Measurements from ENCODE around the gene ROBO1. TPM values are rescaled to one million over a fixed set of nuclear protein-coding genes. Genes with fewer than 3 reads are reported as not detected.

The ROBO1 gene
- total and polyA plus RNA-seq, 2 of the 13 experiments (the other 11 are each of a cell fraction or from before 2014, with no cell fraction given), result 52.2 to 71.0 TPM

DNA sequence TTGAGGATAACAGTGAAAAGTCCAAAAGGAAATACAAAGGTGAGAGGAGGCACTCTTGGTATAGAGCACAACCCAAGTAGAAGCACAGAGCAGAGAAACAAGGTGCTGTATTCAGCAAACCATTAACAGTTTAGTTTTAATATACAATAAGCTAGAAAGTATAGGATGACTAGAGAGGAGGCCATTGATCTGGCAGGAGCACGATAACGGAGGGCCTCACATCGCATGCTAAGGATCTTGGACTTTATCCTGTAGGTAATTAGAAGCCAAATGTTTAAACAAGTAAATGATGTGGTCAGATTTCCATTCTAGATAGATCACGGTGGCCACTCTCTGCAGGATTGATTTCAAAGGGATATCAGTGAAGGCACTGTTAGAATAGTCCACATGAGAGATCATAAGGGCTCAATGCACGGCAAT lies 935.0 kb downstream of the ROBO1 start (continued):
- TF ChIP-seq PRPF4 (IDR thresholded peaks at IDR 0.05; ENCODE audit: low read depth, low read length, poor library complexity, severe bottlenecking), result no peak
- TF ChIP-seq, protein P1, sequence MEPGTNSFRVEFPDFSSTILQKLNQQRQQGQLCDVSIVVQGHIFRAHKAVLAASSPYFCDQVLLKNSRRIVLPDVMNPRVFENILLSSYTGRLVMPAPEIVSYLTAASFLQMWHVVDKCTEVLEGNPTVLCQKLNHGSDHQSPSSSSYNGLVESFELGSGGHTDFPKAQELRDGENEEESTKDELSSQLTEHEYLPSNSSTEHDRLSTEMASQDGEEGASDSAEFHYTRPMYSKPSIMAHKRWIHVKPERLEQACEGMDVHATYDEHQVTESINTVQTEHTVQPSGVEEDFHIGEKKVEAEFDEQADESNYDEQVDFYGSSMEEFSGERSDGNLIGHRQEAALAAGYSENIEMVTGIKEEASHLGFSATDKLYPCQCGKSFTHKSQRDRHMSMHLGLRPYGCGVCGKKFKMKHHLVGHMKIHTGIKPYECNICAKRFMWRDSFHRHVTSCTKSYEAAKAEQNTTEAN (CRISPR knock-in tag; conservative IDR thresholded peaks at IDR 0.05), result no peak
- TF ChIP-seq, protein P2, sequence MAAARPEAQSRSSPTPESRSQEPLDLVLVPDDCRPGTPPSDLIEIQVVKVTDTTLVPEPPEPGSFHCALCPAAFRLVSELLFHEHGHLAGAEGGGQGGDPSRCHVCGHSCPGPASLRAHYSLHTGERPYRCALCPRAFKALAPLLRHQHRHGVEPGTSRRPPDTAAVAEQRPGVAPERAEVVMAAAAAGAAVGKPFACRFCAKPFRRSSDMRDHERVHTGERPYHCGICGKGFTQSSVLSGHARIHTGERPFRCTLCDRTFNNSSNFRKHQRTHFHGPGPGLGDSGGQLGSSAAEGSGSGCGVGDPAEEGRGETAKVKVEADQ (CRISPR knock-in tag; IDR thresholded peaks at IDR 0.05; ENCODE audit: borderline replicate concordance), result no peak
- TF ChIP-seq, protein P3, sequence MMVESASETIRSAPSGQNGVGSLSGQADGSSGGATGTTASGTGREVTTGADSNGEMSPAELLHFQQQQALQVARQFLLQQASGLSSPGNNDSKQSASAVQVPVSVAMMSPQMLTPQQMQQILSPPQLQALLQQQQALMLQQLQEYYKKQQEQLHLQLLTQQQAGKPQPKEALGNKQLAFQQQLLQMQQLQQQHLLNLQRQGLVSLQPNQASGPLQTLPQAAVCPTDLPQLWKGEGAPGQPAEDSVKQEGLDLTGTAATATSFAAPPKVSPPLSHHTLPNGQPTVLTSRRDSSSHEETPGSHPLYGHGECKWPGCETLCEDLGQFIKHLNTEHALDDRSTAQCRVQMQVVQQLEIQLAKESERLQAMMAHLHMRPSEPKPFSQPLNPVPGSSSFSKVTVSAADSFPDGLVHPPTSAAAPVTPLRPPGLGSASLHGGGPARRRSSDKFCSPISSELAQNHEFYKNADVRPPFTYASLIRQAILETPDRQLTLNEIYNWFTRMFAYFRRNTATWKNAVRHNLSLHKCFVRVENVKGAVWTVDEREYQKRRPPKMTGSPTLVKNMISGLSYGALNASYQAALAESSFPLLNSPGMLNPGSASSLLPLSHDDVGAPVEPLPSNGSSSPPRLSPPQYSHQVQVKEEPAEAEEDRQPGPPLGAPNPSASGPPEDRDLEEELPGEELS (CRISPR knock-in tag; IDR thresholded peaks at IDR 0.05), result peak; percentile 84
- TF ChIP-seq DR1 (CRISPR knock-in tag; IDR thresholded peaks at IDR 0.05), result no peak
- TF ChIP-seq, protein P4, sequence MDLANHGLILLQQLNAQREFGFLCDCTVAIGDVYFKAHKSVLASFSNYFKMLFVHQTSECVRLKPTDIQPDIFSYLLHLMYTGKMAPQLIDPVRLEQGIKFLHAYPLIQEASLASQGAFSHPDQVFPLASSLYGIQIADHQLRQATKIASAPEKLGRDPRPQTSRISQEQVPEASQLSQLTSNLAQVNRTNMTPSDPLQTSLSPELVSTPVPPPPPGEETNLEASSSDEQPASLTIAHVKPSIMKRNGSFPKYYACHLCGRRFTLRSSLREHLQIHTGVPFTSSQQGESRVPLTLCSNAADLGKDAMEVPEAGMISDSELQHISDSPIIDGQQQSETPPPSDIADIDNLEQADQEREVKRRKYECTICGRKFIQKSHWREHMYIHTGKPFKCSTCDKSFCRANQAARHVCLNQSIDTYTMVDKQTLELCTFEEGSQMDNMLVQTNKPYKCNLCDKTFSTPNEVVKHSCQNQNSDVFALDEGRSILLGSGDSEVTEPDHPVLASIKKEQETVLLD (CRISPR knock-in tag; IDR thresholded peaks at IDR 0.05; ENCODE audit: low read depth), result no peak
- TF ChIP-seq GZF1 (CRISPR knock-in tag; IDR thresholded peaks at IDR 0.05), result no peak
- TF ChIP-seq ZNF629 (CRISPR knock-in tag; conservative IDR thresholded peaks at IDR 0.05), result no peak
- TF ChIP-seq NFYC (CRISPR knock-in tag; IDR thresholded peaks at IDR 0.05), result no peak
- TF ChIP-seq, protein P5, sequence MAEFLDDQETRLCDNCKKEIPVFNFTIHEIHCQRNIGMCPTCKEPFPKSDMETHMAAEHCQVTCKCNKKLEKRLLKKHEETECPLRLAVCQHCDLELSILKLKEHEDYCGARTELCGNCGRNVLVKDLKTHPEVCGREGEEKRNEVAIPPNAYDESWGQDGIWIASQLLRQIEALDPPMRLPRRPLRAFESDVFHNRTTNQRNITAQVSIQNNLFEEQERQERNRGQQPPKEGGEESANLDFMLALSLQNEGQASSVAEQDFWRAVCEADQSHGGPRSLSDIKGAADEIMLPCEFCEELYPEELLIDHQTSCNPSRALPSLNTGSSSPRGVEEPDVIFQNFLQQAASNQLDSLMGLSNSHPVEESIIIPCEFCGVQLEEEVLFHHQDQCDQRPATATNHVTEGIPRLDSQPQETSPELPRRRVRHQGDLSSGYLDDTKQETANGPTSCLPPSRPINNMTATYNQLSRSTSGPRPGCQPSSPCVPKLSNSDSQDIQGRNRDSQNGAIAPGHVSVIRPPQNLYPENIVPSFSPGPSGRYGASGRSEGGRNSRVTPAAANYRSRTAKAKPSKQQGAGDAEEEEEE (CRISPR knock-in tag; IDR thresholded peaks at IDR 0.05; ENCODE audit: borderline replicate concordance), result no peak
- TF ChIP-seq NCOR1 (IDR thresholded peaks at IDR 0.05; ENCODE audit: borderline replicate concordance, low read length), result peak; percentile 59; the same call in 1 of the 2 replicates
- TF ChIP-seq, protein P6, sequence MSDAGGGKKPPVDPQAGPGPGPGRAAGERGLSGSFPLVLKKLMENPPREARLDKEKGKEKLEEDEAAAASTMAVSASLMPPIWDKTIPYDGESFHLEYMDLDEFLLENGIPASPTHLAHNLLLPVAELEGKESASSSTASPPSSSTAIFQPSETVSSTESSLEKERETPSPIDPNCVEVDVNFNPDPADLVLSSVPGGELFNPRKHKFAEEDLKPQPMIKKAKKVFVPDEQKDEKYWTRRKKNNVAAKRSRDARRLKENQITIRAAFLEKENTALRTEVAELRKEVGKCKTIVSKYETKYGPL (CRISPR knock-in tag; IDR thresholded peaks at IDR 0.05), result no peak
- TF ChIP-seq MATR3 (CRISPR knock-in tag; IDR thresholded peaks at IDR 0.05), result no peak
- no peak for TF ChIP-seq ZBTB42 (CRISPR knock-in tag; IDR thresholded peaks at IDR 0.05)
- peak; percentile 52 for TF ChIP-seq FOSL2 (CRISPR knock-in tag; IDR thresholded peaks at IDR 0.05)
- TF ChIP-seq CREB1 (IDR thresholded peaks at IDR 0.05), result no peak
- peak; percentile 53; the same call in 1 of the 2 replicates for TF ChIP-seq CREB1 (CRISPR knock-in tag; IDR thresholded peaks at IDR 0.05)
- TF ChIP-seq SIN3B (IDR thresholded peaks at IDR 0.05; ENCODE audit: low read length), result no peak
- TF ChIP-seq, protein P7, sequence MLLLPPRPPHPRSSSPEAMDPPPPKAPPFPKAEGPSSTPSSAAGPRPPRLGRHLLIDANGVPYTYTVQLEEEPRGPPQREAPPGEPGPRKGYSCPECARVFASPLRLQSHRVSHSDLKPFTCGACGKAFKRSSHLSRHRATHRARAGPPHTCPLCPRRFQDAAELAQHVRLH (CRISPR knock-in tag; IDR thresholded peaks at IDR 0.05; ENCODE audit: borderline replicate concordance, low read depth), result 0 out of 2 replicates have a peak, but pooled peaks have one; percentile 29
- TF ChIP-seq, protein P8, sequence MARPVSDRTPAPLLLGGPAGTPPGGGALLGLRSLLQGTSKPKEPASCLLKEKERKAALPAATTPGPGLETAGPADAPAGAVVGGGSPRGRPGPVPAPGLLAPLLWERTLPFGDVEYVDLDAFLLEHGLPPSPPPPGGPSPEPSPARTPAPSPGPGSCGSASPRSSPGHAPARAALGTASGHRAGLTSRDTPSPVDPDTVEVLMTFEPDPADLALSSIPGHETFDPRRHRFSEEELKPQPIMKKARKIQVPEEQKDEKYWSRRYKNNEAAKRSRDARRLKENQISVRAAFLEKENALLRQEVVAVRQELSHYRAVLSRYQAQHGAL (CRISPR knock-in tag; IDR thresholded peaks at IDR 0.05; ENCODE audit: not compliant biosample characterization), result no peak
- TF ChIP-seq ZNF501 (CRISPR knock-in tag; IDR thresholded peaks at IDR 0.05), result no peak
- no peak for TF ChIP-seq KAT7 (CRISPR knock-in tag; IDR thresholded peaks at IDR 0.05; ENCODE audit: borderline replicate concordance)
